Heart right ventricle (tissue), 16 donors: ENCODE measurements around the gene IMP3. TPM values are rescaled to one million over a fixed set of nuclear protein-coding genes. Genes with fewer than 3 reads are reported as not detected.

Experiments used
- ATAC-seq, 8 donors: fragments of 200-7000 bp; cut with Tn5 transposase; one replicate each; pipeline ENCODE4 v1.9.1; 2020; ENCODE audit warnings: mild to moderate bottlenecking in 8 of 8, moderate library complexity in 8 of 8, moderate number of reproducible peaks in 1 of 8
- DNase-seq, 2 donors: peaks; one replicate each; pipeline ENCODE4 v3.0.0-alpha.2; 2020
- H3K27ac ChIP-seq, 10 donors: fragments of 200-600 bp; sonication (generic) in 2 of 10; one replicate each; pipeline versions ENCODE4 v1.5.0 to v1.8.0; 2020 to 2022; ENCODE audit warnings: mild to moderate bottlenecking in 3 of 10
- H3K27me3 ChIP-seq, 7 donors: fragments of 200-600 bp; one replicate each; pipeline ENCODE4 v1.8.0; 2021 to 2022; ENCODE audit warnings: mild to moderate bottlenecking in 2 of 7
- H3K36me3 ChIP-seq, 9 donors: fragments of 200-600 bp; sonication (generic) in 1 of 9; one replicate each; pipeline versions ENCODE4 v1.5.0 to v1.8.0; 2020 to 2022; ENCODE audit warnings: mild to moderate bottlenecking in 2 of 9
- H3K4me1 ChIP-seq, 9 donors: fragments of 200-600 bp; sonication (generic) in 1 of 9; one replicate each; pipeline versions ENCODE4 v1.5.0 to v1.8.0; 2020 to 2022; ENCODE audit warnings: mild to moderate bottlenecking in 4 of 9
- H3K4me3 ChIP-seq, 10 donors: fragments of 200-600 bp; sonication (generic) in 2 of 10; one replicate each; pipeline versions ENCODE4 v1.5.0 to v1.8.0; 2020 to 2022; ENCODE audit warnings: mild to moderate bottlenecking in 7 of 10, moderate library complexity in 2 of 10
- H3K9me3 ChIP-seq, 11 donors: fragments of 200-600 bp in 10 of 11; sonication (generic) in 2 of 11; one replicate each; pipeline versions ENCODE4 v1.5.0 to v1.8.0; 2013 to 2022; ENCODE audit warnings: mild to moderate bottlenecking in 2 of 11, control low read depth in 1 of 11, moderate library complexity in 1 of 11
- WGBS, 2 donors: extraction: QIAGEN DNeasy Blood & Tissue Kit; methylation state at CpG; one replicate each; pipeline ENCODE4 v1.1.7; 2013; ENCODE audit warnings: inconsistent platforms in 1 of 2; 5-methylcytosine and 5-hydroxymethylcytosine counted together
- intact Hi-C, 10 donors: fragments of 100-400 bp; cut with DNase I; formaldehyde crosslinking; loops; one replicate each; pipeline versions ENCODE4 v1.11.1 to v1.14.2; 2022
- polyA plus RNA-seq, 2 donors: library from polyadenylated mRNA; stranded (reverse); fragments of 200-250 nt; gene quantifications; one replicate each; pipeline ENCODE4 v1.2.3, GENCODE V29; 2013
- total RNA-seq, 10 donors: library from RNA; stranded (reverse); fragmentation: NEBNext Ultra II Directional in 3 of 10; extraction: Animal tissue kit (Norgen Biotek cat#: 25700) in 3 of 10; gene quantifications; one replicate each; pipeline versions ENCODE4 v1.2.1 to v1.2.4, GENCODE V29; 2021 to 2023
- TF ChIP-seq, protein P1 (sequence below), 9 donors: fragments of 200-600 bp; sonication (generic) in 2 of 9; IDR thresholded peaks; one replicate each; pipeline versions ENCODE4 v1.5.0 to v1.8.0; 2021 to 2022; ENCODE audit warnings: antibody characterized with exemption in 9 of 9, mild to moderate bottlenecking in 5 of 9, moderate library complexity in 1 of 9
- donor health status: Arrhythmogenic right ventricular cardiomyopathy.
- donor health status: ischemic (EF 13 %, LVEDD 7.1; RV severe dilation, severe dysfunction).
- donor health status: healthy with polysubstance abuse.
- donor health status: DM: no; HTN: yes; CAD: no.
- donor health status: DM: no; HTN: no; CAD: no.
- donor health status: ischemic (EF 25% LVEDD 6.9; RV normal size, moderate dysfunction).
- donor health status: ischemic (EF 25% LVEDD 5.7; RV mildly dilated, moderate dysfunction).
- donor health status: healthy.
- donor health status: DM: yes; HTN: yes; CAD: no.
- donor health status: Ischemic cardiomyopathy.
- donor health status: ischemic (EF 35%, LVEDD 5.7; RV mildly dilated, moderate dysfunction).
- donor health status: nonischemic (EF 11% LVEDD 7.7; RV severe dilation, severe dysfunction).
- donor health status: DM: yes; HTN: yes; CAD: no.
- donor health status: PGD.
- donor health status: ischemic (EF 29% LVEDD 5.4; RV normal size, mild dysfunction).
- donor health status: nonischemic (EF 23%, LVEDD 6.1; RV moderate dilation, normal function).

IMP3 gene
- total and polyA plus RNA-seq, 12 donors = 33.7 to 77.2 (median 40.2) TPM

DNA sequence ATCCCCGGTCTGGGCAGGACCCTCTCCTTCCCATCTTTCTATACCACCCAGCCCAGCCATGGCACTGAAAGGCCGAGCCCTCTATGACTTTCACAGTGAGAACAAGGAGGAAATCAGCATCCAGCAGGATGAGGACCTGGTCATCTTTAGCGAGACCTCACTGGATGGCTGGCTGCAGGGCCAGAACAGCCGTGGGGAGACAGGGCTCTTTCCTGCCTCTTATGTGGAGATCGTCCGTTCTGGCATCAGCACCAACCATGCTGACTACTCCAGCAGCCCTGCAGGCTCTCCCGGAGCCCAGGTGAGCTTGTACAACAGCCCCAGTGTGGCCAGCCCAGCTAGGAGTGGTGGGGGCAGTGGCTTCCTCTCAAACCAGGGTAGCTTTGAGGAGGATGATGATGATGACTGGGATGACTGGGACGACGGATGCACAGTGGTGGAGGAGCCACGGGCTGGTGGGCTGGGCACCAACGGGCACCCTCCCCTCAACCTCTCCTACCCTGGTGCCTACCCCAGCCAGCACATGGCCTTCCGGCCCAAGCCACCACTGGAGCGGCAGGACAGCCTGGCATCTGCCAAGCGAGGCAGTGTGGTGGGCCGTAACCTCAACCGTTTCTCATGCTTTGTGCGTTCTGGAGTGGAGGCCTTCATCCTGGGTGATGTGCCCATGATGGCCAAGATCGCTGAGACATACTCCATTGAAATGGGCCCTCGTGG lies 9.2 kb upstream of the IMP3 start:
- H3K4me1 ChIP-seq = peaks cover 43 to 75% (median 68%) of the 10 kb centered on the region in 9 donors
- intact Hi-C loops = loop anchor here in 1 of 10 donors (10.0 kb wide), 1 partner anchor 256 kb away; the partner anchor contains the start of gene FBXO22
- peak overlapping the region; percentile 90 to 98 (median 96) for H3K27ac ChIP-seq
- ATAC-seq (no peak), DNase-seq (no peak)
- peaks cover 0 to 34% (median 0%) of the 10 kb centered on the region in 9 donors for H3K36me3 ChIP-seq
- WGBS, 2 donors = 72 to 77% methylated on average over 19 of the region's 19 CpGs
- peak overlapping the region; percentile 67 to 87 (median 77) for H3K4me3 ChIP-seq
- peaks cover 0 to 5% (median 0%) of the 10 kb centered on the region in 7 donors for H3K27me3 ChIP-seq
- TF ChIP-seq, protein P1, sequence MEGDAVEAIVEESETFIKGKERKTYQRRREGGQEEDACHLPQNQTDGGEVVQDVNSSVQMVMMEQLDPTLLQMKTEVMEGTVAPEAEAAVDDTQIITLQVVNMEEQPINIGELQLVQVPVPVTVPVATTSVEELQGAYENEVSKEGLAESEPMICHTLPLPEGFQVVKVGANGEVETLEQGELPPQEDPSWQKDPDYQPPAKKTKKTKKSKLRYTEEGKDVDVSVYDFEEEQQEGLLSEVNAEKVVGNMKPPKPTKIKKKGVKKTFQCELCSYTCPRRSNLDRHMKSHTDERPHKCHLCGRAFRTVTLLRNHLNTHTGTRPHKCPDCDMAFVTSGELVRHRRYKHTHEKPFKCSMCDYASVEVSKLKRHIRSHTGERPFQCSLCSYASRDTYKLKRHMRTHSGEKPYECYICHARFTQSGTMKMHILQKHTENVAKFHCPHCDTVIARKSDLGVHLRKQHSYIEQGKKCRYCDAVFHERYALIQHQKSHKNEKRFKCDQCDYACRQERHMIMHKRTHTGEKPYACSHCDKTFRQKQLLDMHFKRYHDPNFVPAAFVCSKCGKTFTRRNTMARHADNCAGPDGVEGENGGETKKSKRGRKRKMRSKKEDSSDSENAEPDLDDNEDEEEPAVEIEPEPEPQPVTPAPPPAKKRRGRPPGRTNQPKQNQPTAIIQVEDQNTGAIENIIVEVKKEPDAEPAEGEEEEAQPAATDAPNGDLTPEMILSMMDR (IDR thresholded peaks at IDR 0.05) = no peak
- no peaks in the 10 kb centered on the region for H3K9me3 ChIP-seq

DNA sequence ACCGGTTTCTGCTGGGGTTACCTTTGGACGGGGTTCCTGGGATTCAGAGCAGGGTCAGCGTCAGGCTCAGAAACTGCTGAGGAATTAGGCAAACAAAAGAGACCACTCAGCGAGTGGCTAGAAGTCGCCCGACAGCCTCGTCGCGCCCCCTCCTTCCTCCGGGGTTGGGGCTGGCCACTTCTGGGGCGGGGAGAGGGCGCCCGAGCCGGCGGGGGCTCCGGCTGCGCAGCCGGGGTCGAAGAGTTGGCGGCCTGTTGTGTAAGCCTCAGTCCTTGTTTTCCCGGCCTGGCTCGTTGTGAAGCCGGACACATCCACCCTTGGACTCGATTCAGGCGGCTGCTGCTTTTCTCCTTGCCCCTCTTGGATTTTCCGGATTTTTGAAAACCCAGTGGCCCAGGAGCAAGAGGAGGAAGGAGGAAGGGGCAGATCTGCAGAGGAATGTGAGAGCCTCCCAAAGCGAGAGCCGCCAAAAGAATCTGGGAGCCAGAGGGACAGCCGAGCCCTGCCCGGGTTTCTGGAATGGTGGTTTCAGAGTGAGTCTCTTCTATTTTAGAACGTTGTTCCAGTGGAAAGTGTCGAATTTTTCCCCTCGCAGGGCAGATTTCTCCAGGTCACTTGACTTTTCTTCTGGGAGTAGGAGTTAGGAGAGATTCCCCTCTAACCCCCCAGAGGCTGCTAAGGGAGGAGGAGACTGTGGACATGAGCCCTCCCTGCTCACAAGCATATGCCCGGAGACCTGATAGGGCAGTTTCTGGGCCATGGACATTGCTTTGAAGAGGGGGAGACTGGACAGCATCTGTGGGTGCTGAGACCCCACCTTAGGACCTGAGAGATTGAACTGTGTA lies 8.4 kb upstream of the IMP3 start:
- WGBS, 2 donors = 2 to 4% methylated on average over 29 to 34 of the region's 34 CpGs
- Histone ChIP-seq H3K36me3 (peaks cover 0 to 28% (median 0%) of the 10 kb centered on the region in 9 donors), H3K27me3 (peaks cover 0 to 5% (median 0%) of the 10 kb centered on the region in 7 donors), H3K27ac (peak overlapping the region; percentile 90 to 98 (median 96)), H3K4me1 (peaks cover 41 to 67% (median 59%) of the 10 kb centered on the region in 9 donors), H3K9me3 (no peaks in the 10 kb centered on the region), H3K4me3 (peak overlapping the region; percentile 67 to 87 (median 77))
- ATAC-seq = peak; percentile 24 to 46 (median 37)
- peak; percentile 53 to 59 for DNase-seq
- intact Hi-C loops = loop anchor here in 1 of 10 donors (10.0 kb wide), 1 partner anchor 256 kb away; the partner anchor contains the start of gene FBXO22
- TF ChIP-seq, protein P1 (IDR thresholded peaks at IDR 0.05) = no peak

DNA sequence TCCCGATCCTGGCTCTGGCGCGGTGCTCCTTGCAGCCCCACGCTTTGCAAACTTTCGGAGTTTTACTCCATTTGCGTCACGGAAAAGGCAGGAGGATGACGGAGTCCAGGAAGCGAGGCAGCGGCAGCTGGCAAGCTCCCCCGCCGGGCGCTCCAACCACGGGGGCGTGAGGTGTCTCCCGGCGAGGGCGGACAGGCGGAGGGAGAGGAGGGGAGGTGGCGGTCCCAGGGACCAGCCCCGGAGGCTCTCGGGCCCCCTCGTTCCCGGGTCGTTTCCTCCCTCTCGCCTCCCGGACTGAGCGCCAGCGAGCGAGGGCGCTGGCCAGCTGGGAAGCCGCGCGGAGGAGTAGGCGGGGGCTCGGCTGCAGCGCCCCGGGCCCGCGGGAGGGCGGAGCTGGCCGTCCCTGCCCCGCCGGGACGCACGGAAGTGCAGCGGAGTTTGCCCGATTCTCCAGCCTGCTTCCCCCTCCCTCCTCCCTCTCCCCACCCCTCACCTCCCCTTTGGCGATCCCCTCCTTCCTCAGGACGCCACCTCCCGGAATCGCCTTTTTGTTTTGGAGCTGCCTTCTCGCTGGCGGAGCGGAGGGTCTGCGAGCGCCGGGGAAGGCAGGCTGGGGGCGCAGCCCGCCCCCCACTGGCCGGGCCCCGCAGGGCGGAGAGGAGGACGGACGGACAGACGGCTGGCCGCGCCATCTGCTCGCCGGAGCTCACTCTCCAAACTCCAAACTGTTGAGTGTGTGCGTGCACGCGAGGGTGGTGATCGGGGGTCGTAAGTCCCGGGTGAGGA lies 7.5 kb upstream of the IMP3 start, which contains the start of gene SNX33:
Gene SNX33, plus strand, starts transcription at position 543 of the 786 bp plus-strand sequence. CDS start 1,191 bp downstream, outside the sequence.
- WGBS, 2 donors = 0 to 1% methylated on average over 56 to 76 of the region's 76 CpGs
- H3K9me3 ChIP-seq = no peaks in the 10 kb centered on the region
- TF ChIP-seq, protein P1 (IDR thresholded peaks at IDR 0.05) = peak; percentile 26 to 69 (median 52)
- H3K36me3 ChIP-seq = peaks cover 0 to 22% (median 0%) of the 10 kb centered on the region in 9 donors
- ATAC-seq = peak; percentile 79 to 88 (median 82)
- peaks cover 0 to 5% (median 0%) of the 10 kb centered on the region in 7 donors for H3K27me3 ChIP-seq
- H3K4me3 ChIP-seq = peak within 1 kb of the TSS; percentile 67 to 87 (median 77)
- peak; percentile 83 to 87 for DNase-seq
- intact Hi-C loops = loop anchor here in 2 of 10 donors (2.0 to 10.0 kb wide), 2 partner anchors 195 to 257 kb away; partner anchors contain the start of gene FBXO22 (in 1 of the 2)
- peak within 1 kb of the TSS; percentile 90 to 98 (median 96) for H3K27ac ChIP-seq
- peaks cover 33 to 59% (median 51%) of the 10 kb centered on the region in 9 donors for H3K4me1 ChIP-seq
